HG03521 (cell line): ENCODE measurements around the gene BICRA.
"Not testable (repeated sequence)": the region's sequence is repeated elsewhere in the genome, so short reads cannot be mapped to it uniquely, and the experiment has no call there.

ENCODE experiments used
- ATAC-seq: cut with Tn5 transposase; IDR thresholded peaks from one replicate; pipeline ENCODE4 v1.9.1; 2021; ENCODE audit warnings: mild to moderate bottlenecking, moderate library complexity; ENCODE audit not compliant: unreplicated experiment

BICRA gene

DNA sequence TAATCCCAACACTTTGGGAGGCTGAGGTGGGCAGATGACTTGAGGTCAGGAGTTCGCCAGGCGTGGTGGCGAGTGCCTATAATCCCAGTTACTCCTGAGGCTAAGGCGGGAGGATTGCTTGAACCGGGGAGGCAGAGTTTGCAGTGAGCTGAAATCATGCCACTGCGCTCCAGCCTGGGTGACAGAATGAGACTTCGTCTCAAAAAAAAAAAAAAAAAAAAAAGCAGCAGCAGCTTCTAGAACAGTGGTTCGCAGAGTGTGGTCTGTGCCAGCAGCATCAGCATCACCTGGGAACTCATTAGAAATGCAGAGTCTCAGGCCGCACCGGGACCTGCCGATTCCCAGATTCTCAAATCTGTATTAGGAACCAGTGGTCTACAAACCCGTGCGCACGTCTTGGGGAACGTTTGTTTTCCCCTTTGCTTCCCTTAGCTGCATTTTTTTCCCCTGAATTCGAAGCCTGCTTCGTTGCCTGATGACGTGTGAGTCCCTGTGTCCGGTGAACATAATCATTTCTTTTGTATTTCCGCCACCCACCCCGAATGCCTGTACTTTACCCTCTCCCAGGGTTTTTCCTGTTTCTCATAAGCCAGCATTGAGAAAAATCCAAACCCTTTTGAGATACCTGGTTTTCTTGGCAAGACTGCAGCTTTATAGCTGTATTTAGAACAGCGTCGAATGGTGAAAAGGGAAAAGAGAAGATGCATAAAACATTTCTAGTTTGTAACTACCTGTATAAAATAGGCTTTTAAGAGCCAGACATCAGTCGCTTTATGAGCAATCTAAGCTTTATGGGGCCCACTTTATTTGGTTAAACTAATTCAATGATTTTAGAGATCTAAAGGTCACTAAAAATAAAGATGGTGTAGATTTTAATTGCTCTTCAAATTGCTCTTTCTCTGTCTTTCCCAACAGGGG lies 49.8 kb downstream of the BICRA start:
- no peak for ATAC-seq

DNA sequence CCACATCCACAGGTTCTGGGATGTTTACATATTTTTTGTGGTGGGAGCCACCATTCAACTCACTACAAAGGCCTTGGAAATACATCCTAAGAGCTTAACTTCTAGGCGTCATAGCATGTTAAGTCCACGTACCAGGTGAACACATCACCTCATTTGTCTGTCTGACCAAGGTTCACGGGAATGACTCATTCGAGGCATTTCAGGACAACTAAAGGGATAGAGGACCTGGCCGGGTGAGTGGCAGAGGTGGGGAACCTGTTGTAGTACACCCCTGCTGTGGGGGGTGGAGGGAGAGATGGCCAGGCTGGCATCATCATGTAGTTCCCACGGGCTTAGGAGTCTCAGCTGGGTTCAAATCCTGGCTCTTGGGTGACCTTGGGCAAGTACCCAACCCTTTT lies 51.5 kb downstream of the BICRA start:
- no peak for ATAC-seq

DNA sequence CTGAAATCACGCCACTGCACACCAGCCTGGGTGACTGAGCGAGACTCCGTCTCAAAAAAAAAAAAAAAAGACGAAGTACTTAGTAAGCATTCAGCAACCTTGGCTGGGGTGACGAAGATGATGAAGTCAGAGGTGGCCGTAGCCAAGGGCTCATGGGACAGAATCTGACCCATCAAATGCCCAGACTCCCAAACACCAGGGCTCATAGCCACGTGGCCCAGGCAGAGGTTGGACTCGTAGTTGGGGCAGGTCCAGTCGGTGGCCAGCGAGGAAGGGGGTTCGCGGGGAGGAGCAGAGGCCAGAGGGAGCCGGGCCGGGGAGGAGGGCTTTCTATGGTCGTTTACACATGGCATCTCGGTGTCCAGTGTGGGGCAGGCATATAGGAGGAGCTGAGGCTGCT lies 52.2 kb downstream of the BICRA start:
- ATAC-seq, result no peak

DNA sequence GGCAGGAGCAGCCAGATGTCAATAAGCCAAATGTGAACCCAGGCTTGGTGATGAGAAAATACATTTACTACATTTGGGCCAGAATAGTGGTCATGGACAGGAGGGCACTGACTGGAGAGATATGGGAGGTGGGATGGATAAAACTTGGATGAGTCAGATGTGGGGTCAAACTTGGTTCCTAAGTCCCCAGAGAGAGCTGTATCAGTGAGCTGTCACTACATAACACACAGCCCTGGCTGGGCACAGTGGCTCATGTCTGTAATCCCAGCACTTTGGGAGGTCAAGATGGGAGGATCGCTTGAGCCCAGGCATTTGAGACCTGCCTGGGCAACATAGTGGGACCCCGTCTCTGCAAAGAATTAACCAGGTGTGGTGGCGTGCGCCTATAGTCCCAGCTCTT lies 52.7 kb downstream of the BICRA start:
- no peak for ATAC-seq

DNA sequence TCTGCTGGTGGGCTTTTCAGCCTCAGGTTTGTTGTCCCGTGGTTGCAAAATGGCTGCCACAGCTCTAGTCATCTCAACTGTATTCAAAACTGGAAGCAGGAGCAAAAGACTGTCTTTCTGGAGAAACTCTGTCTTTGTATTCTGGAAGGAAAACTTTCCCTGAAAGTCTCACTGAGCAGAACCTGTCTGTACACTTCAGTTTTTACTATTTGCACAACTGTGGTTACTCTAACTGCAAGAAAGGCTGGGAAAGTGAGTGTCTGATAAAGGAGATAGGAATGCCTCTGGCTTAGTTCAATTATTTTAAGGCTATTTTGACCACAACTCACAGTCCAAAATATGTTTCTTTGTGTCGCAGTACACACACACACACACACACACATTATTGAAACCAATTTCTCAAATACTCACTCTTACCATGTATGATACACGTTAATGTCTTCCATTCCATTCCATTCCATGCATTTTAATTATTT lies 54.5 kb downstream of the BICRA start:
- no peak for ATAC-seq

DNA sequence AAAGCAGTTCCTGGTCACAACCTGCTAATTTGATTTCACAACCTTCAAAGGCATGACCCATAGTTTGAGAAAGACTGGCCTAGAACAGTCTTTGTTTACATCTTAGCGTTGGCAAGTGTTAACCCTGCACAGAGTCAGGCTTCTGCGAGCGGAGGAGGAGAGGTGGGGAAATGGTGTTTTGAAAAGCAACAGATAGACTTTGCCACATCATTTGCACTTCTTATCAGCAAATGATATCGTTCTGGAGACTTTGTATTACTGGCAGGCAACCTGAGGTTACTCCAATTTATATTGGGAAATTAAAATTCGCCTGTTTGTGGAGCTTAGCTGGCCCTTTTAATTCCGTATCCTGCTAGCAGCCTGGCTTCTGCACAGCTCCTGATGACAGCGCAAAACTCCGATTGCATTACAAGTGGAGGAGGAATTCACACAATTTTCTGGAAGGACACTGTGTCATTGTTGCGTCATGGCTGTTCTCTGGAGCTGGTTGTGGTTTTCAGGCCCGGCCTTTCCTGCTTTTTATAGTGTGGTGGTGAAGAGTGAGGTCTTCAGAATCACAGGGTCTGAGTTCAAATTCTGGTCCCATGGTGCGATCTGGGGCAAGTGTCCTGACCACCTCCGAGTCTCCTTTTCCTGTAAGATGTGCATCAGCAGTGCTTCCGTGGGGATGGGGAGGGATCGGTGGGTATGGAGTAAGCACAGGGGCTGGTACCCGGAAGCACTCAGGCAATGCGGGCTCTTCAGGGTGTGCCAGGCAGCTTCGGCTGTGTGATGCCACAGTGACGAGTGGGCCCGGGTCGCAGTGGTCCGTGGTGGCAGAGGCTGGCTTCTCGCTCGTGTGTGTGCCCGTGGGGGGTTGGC lies 55.2 kb downstream of the BICRA start:
- no peak for ATAC-seq

DNA sequence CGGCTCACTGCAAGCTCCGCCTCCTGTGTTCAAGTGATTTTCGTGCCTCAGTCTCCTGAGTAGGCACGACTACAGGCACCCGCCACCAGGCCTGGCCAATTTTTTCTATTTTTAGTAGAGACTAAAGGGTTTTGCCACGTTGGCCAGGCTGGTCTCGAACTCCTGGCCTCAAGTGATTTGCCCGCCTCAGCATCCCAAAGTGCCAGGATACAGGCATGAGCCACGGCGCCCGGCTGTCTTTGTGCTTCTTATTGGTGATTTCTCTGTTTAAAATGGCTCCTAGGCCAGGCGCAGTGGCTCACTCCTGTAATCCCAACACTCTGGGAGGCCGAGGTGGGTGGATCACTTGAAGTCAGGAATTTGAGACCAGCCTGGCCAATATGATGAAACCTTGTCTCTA lies 59.6 kb downstream of the BICRA start:
- not testable (repeated sequence) for ATAC-seq

- ATAC-seq, result no peak
Measured at GRCh38 chr19:47670736-47671135, 61.8 kb downstream of the BICRA start.

DNA sequence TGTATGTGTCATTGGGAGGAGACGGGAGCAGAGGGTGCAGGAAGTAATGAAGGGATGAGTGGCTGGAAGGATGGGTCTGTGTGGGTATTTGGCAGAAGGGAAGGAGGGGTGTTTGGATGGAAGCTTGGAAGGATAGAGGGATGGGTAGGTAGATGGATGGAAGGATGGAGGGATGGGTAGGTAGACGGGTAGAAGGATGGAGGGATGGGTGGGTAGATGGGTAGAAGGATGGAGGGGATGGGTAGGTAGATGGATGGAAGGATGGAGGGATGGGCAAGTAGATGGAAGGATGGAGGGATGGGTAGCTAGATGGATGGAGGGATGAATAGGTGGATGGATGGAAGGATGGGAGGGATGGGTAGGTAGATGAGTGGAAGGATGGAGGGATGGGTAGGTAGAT lies 62.6 kb downstream of the BICRA start:
- ATAC-seq, result no peak

GRCh38 chr19:47673426-47673825 lies 64.5 kb downstream of the BICRA start:
- ATAC-seq, result no peak

DNA sequence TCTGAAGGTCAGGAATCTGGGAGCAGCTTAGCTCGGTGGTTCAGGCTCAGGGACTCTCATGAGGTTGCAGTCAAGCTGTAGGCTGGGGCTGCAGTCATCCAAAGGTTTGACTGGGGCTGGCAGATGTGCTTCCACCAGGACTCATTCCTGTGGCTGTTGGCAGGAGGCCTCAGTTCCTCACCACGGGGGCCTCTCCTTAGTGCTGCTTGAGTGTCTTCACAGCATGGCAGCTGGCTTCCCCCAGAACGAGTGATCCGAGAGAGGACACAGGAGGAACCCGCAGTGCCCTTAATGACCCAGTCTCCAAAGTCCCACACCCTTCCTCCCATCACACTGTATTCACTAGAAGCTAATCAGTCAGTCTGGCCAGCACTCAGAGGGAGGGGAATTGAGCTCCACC lies 65.6 kb downstream of the BICRA start:
- no peak for ATAC-seq

- ATAC-seq, result no peak
Measured at GRCh38 chr19:47675271-47675670, 66.3 kb downstream of the BICRA start.

DNA sequence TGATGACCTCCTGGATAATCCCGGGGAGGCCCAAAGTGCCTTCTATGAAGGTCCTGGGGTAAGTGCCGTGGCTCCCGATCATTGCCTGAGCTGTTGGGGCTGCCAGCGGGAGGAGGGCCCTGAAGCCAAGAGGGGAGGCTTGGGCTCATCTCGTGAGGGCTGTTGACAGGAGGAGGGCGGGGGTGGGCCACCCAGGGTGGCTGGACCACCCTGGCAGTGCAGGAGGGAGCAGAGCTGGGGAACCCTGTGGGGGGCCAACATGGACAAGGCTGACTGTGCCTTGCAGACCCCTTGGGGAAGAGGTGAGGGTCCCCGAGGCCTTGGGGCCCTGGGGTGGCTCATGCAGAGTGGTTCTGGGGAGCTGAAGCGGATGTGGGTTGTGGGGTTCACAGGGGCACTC lies 66.9 kb downstream of the BICRA start:
- no peak for ATAC-seq

DNA sequence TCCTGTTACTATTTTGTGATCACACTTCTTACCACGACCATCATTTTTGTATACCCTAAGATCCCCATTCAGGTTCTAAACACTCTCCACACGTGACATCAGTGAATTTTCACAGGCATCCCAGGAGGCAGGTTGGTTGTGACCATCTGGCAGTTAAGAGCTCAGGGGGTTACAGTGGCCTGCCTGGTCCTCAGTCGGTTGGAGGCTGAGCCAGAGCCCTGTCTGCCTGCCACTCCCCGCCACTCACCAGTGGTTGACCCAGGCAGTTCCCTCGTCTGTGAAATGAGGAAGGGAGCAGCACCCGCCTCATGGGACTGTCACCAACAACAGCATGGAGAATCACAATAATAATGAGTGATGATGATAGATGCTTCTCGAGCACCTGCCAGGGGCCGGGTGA lies 67.9 kb downstream of the BICRA start:
- ATAC-seq, result no peak

GRCh38 chr19:47679251-47679900 lies 70.4 kb downstream of the BICRA start:
- no peak for ATAC-seq

DNA sequence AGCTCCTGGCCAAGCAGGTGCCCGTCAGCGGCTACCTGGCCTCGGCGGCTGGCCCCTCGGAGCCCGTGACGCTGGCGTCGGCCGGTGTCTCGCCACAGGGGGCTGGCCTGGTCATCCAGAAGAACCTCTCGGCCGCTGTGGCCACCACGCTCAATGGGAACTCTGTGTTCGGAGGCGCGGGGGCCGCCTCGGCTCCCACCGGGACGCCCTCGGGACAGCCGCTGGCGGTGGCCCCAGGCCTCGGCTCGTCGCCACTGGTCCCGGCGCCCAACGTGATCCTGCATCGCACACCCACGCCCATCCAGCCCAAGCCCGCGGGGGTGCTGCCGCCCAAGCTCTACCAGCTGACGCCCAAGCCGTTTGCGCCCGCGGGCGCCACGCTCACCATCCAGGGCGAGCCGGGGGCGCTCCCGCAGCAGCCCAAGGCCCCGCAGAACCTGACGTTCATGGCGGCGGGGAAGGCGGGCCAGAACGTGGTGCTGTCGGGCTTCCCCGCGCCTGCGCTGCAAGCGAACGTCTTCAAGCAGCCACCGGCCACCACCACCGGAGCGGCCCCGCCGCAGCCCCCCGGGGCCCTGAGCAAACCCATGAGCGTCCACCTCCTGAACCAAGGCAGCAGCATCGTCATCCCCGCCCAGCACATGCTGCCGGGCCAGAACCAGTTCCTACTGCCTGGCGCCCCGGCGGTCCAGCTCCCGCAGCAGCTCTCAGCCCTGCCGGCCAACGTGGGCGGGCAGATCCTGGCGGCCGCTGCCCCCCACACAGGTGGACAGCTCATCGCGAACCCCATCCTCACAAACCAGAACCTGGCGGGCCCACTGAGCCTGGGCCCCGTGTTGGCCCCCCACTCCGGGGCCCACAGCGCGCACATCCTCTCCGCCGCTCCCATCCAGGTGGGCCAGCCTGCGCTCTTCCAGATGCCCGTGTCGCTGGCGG lies 71.3 kb downstream of the BICRA start:
- ATAC-seq, result no peak

DNA sequence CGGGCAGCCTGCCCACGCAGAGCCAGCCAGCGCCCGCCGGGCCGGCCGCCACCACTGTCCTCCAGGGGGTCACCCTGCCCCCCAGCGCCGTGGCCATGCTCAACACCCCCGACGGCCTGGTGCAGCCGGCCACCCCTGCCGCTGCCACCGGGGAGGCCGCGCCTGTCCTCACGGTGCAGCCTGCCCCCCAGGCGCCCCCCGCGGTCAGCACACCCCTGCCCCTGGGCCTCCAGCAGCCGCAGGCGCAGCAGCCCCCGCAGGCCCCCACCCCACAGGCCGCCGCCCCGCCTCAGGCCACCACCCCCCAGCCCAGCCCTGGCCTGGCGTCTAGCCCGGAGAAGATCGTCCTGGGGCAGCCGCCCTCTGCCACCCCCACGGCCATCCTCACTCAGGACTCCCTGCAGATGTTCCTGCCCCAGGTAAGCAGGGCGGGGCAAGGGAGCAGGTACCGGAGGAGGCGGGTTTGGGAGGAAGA lies 72.0 kb downstream of the BICRA start:
- no peak for ATAC-seq

DNA sequence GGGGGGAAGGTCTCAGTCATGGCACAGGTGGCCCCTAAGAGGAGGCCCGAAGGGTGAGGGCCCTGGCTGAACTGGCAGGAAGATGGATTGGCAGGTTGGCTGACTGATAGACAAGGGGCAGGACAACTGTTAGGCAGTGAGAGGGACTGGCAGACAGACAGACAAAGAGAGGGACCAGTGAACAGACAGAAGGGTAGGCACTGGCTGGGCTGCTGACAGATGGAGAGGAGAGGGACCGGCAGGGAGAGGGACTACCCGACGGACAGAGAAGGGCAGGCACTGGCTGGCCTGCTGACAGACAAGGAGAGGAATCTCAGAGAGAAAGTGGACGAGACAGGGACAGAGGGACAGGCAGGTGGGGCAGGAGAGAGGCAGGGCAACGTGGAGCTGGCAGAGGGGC lies 72.5 kb downstream of the BICRA start:
- no peak for ATAC-seq

DNA sequence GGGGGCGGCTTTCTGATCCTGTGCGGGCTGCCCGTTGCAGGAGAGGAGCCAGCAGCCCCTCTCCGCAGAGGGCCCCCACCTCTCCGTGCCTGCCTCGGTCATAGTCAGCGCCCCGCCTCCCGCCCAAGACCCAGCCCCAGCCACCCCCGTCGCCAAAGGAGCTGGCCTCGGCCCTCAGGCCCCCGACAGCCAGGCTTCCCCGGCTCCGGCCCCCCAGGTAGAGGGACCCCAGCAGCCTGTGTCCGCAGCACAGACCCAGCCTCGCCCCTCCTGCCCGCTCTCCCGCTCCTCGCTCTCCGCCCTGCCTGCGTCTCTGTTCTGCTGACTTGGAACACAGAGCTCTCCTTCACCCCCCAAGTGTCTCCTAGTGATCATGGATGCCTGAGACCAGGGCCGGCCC lies 73.0 kb downstream of the BICRA start:
- ATAC-seq, result no peak

DNA sequence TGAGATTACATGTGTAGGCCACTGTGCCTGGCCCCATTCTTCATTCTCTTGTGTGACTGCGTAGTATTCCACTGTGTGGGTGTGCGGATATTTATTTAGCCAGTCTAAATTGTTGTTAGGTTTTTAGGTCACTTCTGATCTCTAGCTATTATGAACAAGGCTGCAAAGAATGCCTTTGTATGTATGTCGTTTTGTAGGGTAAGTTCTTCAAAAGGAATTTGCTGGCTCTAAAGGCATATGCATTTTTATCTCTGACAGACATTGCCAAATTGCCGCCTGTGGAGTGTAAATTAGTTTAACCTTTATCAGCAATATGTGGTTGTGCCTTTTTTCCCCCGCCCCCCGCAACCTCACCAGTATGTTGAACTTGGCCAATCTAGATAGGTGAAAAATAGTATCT lies 74.0 kb downstream of the BICRA start:
- no peak for ATAC-seq
